Large intestine (tissue), 3 donors: ENCODE data around the gene AIM2. TPM values are rescaled to one million over a fixed set of nuclear protein-coding genes. Genes with fewer than 3 reads are reported as not detected.
"Not testable (repeated sequence)": the region's sequence is repeated elsewhere in the genome, so short reads cannot be mapped to it uniquely, and the experiment has no call there.

Experiments used
- DNase-seq, 2 donors: peaks; one replicate each; pipeline versions ENCODE4 v3.0.0 to v3.0.0-alpha.2; 2013
- H3K27ac ChIP-seq: one replicate; pipeline ENCODE4 v1.5.1; 2013; ENCODE audit warnings: low read length
- H3K27me3 ChIP-seq: 2 replicates; pipeline ENCODE4 v1.6.1; 2013; ENCODE audit warnings: low read length; ENCODE audit not compliant: control insufficient read depth, insufficient read depth
- H3K36me3 ChIP-seq: 2 replicates; pipeline ENCODE4 v1.6.1; 2013; ENCODE audit warnings: low read length; ENCODE audit not compliant: control insufficient read depth, insufficient read depth
- H3K4me1 ChIP-seq: one replicate; pipeline ENCODE4 v1.6.1; 2013; ENCODE audit warnings: low read length; ENCODE audit not compliant: control insufficient read depth, insufficient read depth
- H3K4me3 ChIP-seq: one replicate; pipeline ENCODE4 v1.5.1; 2013; ENCODE audit warnings: low read length
- H3K9me3 ChIP-seq: one replicate; pipeline ENCODE4 v1.6.1; 2013; ENCODE audit warnings: mild to moderate bottlenecking, low read depth, low read length, moderate library complexity; ENCODE audit not compliant: control insufficient read depth
- WGBS: methylation state at CpG from one replicate; pipeline ENCODE4 v1.1.5; 2013; ENCODE audit warnings: low lambda C conversion rate; ENCODE audit not compliant: insufficient coverage; 5-methylcytosine and 5-hydroxymethylcytosine counted together
- polyA plus RNA-seq: library from polyadenylated mRNA; unstranded; fragments of 120-200 nt; gene quantifications from one replicate; pipeline ENCODE4 v1.2.1, GENCODE V29; 2013

Gene AIM2
- polyA plus RNA-seq, 1 donor = 0.93 TPM

GRCh38 chr1:159055181-159055641 is 21.4 kb downstream of the AIM2 start:
- DNase-seq = no peak
- WGBS = 100% methylated on average over 1 of the region's 5 CpGs
- H3K4me1 ChIP-seq = no peaks in the 10 kb centered on the region
- H3K4me3 ChIP-seq = no peak overlapping the region
- no peaks in the 10 kb centered on the region for H3K9me3 ChIP-seq
- no peaks in the 10 kb centered on the region for H3K27me3 ChIP-seq
- peaks cover 53% of the 10 kb centered on the region for H3K36me3 ChIP-seq
- H3K27ac ChIP-seq = no peak overlapping the region

- 60% methylated on average over 1 of the region's 2 CpGs for WGBS
- DNase-seq = no peak
- Histone ChIP-seq H3K27ac (no peak overlapping the region), H3K4me1 (no peaks in the 10 kb centered on the region), H3K4me3 (no peak overlapping the region), H3K9me3 (no peaks in the 10 kb centered on the region), H3K27me3 (no peaks in the 10 kb centered on the region), H3K36me3 (peaks cover 54% of the 10 kb centered on the region)
Measured at GRCh38 chr1:159054427-159054826, 22.1 kb downstream of the AIM2 start.

GRCh38 chr1:159051436-159051835 is 25.1 kb downstream of the AIM2 start:
- peaks cover 54% of the 10 kb centered on the region for H3K36me3 ChIP-seq
- H3K4me1 ChIP-seq = no peaks in the 10 kb centered on the region
- no peak overlapping the region for H3K4me3 ChIP-seq
- H3K27ac ChIP-seq = no peak overlapping the region
- H3K27me3 ChIP-seq = no peaks in the 10 kb centered on the region
- H3K9me3 ChIP-seq = no peaks in the 10 kb centered on the region
- DNase-seq = no peak
- 83% methylated on average over 1 of the region's 2 CpGs for WGBS

- H3K4me1 ChIP-seq, H3K9me3 ChIP-seq, H3K27me3 ChIP-seq, H3K4me3 ChIP-seq, H3K27ac ChIP-seq, DNase-seq: not testable (repeated sequence)
- WGBS = no CpG with 5 or more reads among the region's 1 CpG
- peaks cover 18% of the 10 kb centered on the region for H3K36me3 ChIP-seq
Measured at GRCh38 chr1:159046486-159046885, 30.1 kb downstream of the AIM2 start.

- H3K4me3 ChIP-seq = no peak overlapping the region
- H3K4me1 ChIP-seq = no peaks in the 10 kb centered on the region
- WGBS = 100% methylated on average over 1 of the region's 7 CpGs
- H3K27ac ChIP-seq = no peak overlapping the region
- peaks cover 37% of the 10 kb centered on the region for H3K36me3 ChIP-seq
- DNase-seq = no peak
- H3K9me3 ChIP-seq = no peaks in the 10 kb centered on the region
- no peaks in the 10 kb centered on the region for H3K27me3 ChIP-seq
Measured at GRCh38 chr1:159040893-159041724, 35.5 kb downstream of the AIM2 start.

- Histone ChIP-seq H3K36me3 (peaks cover 42% of the 10 kb centered on the region), H3K9me3 (no peaks in the 10 kb centered on the region), H3K4me3 (no peak overlapping the region), H3K27ac (no peak overlapping the region), H3K4me1 (no peaks in the 10 kb centered on the region), H3K27me3 (no peaks in the 10 kb centered on the region)
- no peak for DNase-seq
- WGBS = 100% methylated on average over 1 of the region's 1 CpG
Measured at GRCh38 chr1:159040206-159040605, 36.4 kb downstream of the AIM2 start.

GRCh38 chr1:159030877-159031447 is 45.6 kb downstream of the AIM2 start:
- H3K4me1 ChIP-seq = no peaks in the 10 kb centered on the region
- WGBS = no CpG with 5 or more reads among the region's 3 CpGs
- H3K9me3 ChIP-seq = no peaks in the 10 kb centered on the region
- DNase-seq = no peak
- H3K4me3 ChIP-seq = no peak overlapping the region
- no peaks in the 10 kb centered on the region for H3K27me3 ChIP-seq
- no peak overlapping the region for H3K27ac ChIP-seq
- H3K36me3 ChIP-seq = peaks cover 49% of the 10 kb centered on the region

- no peak for DNase-seq
- no peaks in the 10 kb centered on the region for H3K27me3 ChIP-seq
- H3K36me3 ChIP-seq = peaks cover 45% of the 10 kb centered on the region
Measured at GRCh38 chr1:159030311-159030710, 46.3 kb downstream of the AIM2 start.

GRCh38 chr1:159026841-159027240 is 49.7 kb downstream of the AIM2 start:
- not testable (repeated sequence) for DNase-seq, H3K9me3 ChIP-seq, H3K4me3 ChIP-seq, H3K4me1 ChIP-seq, H3K27me3 ChIP-seq, H3K27ac ChIP-seq
- peaks cover 35% of the 10 kb centered on the region for H3K36me3 ChIP-seq
- WGBS = no CpG with 5 or more reads among the region's 2 CpGs

More at GRCh38 chr1:159030311-159030710, 46.3 kb downstream of the AIM2 start:
- H3K27ac ChIP-seq = no peak overlapping the region
- no peaks in the 10 kb centered on the region for H3K4me1 ChIP-seq
- no CpG with 5 or more reads among the region's 1 CpG for WGBS
- no peaks in the 10 kb centered on the region for H3K9me3 ChIP-seq
- no peak overlapping the region for H3K4me3 ChIP-seq

- no peak for DNase-seq
- no CpG with 5 or more reads among the region's 7 CpGs for WGBS
- Histone ChIP-seq H3K36me3 (peaks cover 26% of the 10 kb centered on the region), H3K4me3 (no peak overlapping the region), H3K9me3 (no peaks in the 10 kb centered on the region), H3K4me1 (no peaks in the 10 kb centered on the region), H3K27me3 (no peaks in the 10 kb centered on the region), H3K27ac (no peak overlapping the region)
Measured at GRCh38 chr1:159025043-159025442, 51.5 kb downstream of the AIM2 start.
